A549 treated with ZK216348 at 1 μM for 4 hours (cell line): ENCODE measurements around the gene TRIM49. TPM values are rescaled to one million over a fixed set of nuclear protein-coding genes. Genes with fewer than 3 reads are reported as not detected.

ENCODE experiments used
- total RNA-seq: library from RNA; stranded (reverse); fragments of 200-300 nt; extraction: Qiagen RNA extraction; gene quantifications from 5 replicates; pipeline ENCODE4 v1.2.3, GENCODE V29; 2022; ENCODE audit warnings: low read depth

The TRIM49 gene, protein sequence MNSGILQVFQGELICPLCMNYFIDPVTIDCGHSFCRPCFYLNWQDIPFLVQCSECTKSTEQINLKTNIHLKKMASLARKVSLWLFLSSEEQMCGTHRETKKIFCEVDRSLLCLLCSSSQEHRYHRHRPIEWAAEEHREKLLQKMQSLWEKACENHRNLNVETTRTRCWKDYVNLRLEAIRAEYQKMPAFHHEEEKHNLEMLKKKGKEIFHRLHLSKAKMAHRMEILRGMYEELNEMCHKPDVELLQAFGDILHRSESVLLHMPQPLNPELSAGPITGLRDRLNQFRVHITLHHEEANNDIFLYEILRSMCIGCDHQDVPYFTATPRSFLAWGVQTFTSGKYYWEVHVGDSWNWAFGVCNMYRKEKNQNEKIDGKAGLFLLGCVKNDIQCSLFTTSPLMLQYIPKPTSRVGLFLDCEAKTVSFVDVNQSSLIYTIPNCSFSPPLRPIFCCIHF
- total RNA-seq = not detected in 5 replicates

DNA sequence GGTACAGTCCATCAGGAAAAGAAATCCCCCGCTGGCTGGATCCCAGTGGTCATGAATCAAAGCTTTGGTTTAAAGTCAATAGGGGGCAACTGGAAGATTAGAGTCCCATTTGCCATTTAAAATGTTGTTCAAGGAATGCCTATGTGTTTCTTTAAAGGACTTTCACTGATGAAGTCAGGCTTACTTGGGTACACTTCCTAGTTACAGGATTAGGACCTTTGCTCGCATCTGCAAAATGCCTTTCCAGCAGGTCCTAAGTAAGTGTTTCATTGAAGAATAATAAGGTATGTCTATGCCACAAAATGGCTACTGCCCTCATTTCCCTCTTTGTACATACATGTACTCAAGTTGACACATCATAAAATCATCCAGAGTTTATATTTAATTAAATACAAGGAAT, at the start of gene TRIM49:
TSS of gene TRIM49 (minus strand) at position 101 of the 400 bp plus-strand sequence. CDS start 4,106 bp downstream, outside the sequence.

Other genes with a start within 250 kb of the TRIM49 start
- not detected in 5 replicates for gene TRIM77, start 98.3 kb downstream of the TRIM49 start, total RNA-seq
- not detected in 5 replicates for gene TRIM64B, start 69.9 kb upstream of the TRIM49 start, total RNA-seq
- gene TRIM49D1, start 113.7 kb upstream of the TRIM49 start, total RNA-seq = 0.09 TPM in 1 of 5 replicates, not detected in the others
- not detected in 5 replicates for gene TRIM49D2, start 115.5 kb upstream of the TRIM49 start, total RNA-seq
- not detected in 5 replicates for gene TRIM64, start 157.5 kb upstream of the TRIM49 start, total RNA-seq
- gene TRIM49C, start 222.5 kb upstream of the TRIM49 start, total RNA-seq = not detected in 5 replicates